Measurements from ENCODE around the gene WDCP.
"Not testable (repeated sequence)": the region's sequence is repeated elsewhere in the genome, so short reads cannot be mapped to it uniquely, and the experiment has no call there.

Gene WDCP

DNA sequence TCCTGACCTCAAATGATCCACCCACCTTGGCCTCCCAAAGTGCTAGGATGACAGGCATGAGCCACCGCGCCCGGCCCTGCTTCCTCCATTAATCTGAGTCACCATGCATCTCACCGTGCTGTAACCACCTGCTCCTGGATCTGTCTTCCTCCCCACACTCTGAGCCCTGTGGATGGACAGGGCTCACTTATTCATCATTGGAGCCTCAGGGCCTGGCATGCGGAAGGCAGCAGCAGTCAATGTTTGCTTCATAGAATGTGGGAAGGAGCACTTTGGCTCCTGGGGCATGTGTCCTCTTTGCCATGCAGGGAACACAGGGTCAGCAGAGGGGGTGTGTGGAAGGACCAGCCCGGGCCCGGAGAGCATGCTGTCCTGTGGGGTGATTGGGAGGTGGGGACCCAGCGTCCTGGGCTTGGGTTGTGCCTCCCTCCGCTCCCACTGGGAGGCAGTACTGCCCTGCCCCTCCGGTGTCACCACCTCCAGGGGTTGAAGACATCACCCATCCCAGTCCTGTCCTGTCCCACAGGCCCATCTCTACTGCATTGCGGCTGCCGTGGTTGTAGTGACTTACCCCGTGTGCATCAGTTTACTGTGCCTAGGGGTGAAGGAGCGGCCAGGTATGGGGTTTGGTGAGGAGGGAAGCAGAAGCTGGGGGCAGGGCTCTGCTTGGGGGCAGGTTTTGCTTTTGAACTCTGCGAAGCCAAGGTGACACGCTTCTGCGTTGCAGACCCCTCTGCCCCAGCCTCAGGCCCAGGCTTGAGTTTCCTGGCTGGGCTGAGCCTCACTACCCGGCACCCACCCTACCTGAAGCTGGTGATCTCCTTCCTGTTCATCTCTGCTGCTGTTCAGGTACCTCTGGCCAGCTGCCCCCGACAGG is 25.8 kb downstream of the WDCP start:
- DNase-seq (ENCODE audit: low read depth), result no peak

DNA sequence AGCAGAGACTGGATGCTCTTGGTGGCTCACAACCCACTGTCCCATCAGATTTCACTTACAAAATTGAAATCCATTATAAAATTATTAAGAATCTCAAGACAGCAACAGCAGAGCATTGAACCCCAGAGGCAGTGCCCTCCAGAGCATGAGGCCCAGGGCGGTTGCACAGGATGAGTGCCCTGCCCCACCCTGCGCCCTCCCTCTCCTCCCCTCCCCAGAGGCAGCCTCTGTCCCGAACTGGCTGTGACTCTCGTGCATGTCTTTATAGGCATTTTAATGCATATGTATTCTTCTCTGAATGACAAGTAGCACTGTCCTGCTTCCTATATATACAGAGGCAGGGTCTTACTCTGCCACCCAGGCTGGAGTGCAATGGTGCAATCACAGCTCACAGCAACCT is 26.9 kb downstream of the WDCP start:
- no peak for DNase-seq (ENCODE audit: low read depth)

GRCh38 chr2:24019729-24020128 is 27.5 kb downstream of the WDCP start:
- DNase-seq (ENCODE audit: low read depth), result no peak

DNA sequence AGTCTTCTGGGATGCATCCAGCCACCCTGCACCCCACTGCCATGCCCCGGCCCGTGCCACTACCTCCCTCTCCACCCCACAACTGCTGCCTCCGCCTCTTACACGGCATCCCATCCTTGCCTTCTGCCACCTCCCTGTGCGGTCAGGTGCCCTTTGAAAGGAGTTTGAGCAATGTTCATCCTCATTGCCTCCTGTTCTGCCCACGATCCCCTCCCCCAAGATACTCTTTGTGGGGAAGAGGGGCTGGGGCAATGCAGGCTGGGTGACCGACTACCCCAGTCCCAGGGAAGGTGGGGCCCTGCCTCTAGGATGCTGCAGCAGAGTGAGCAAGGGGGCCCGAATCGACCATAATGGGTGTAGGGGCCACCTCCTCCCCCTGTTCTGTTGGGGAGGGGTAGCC is 28.9 kb downstream of the WDCP start:
- DNase-seq (ENCODE audit: low read depth), result no peak

- no peak for DNase-seq (ENCODE audit: low read depth)
Observed at GRCh38 chr2:24017711-24018110, 29.5 kb downstream of the WDCP start.

GRCh38 chr2:24016853-24017703 is 30.1 kb downstream of the WDCP start:
- no peak for DNase-seq (ENCODE audit: low read depth)

DNA sequence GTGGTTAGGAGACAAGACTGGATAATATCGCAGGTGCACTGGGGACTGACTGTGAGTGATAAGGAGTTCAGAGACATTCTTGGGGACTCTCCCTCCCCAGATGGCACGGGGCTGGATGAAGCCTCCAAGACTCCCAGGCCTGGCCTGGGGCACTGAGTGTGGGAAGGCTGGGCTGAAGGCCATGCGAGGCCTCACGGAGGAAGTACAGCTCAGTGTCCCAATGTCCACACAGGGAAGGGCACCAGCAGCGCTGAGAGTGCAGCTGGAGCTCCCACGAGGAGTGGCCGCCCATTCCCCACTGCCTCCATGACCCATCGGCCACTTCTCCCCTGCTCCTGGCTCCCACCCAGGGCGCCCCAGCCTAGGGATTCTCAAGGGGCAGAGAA is 30.8 kb downstream of the WDCP start:
- no peak for DNase-seq (ENCODE audit: low read depth)

DNA sequence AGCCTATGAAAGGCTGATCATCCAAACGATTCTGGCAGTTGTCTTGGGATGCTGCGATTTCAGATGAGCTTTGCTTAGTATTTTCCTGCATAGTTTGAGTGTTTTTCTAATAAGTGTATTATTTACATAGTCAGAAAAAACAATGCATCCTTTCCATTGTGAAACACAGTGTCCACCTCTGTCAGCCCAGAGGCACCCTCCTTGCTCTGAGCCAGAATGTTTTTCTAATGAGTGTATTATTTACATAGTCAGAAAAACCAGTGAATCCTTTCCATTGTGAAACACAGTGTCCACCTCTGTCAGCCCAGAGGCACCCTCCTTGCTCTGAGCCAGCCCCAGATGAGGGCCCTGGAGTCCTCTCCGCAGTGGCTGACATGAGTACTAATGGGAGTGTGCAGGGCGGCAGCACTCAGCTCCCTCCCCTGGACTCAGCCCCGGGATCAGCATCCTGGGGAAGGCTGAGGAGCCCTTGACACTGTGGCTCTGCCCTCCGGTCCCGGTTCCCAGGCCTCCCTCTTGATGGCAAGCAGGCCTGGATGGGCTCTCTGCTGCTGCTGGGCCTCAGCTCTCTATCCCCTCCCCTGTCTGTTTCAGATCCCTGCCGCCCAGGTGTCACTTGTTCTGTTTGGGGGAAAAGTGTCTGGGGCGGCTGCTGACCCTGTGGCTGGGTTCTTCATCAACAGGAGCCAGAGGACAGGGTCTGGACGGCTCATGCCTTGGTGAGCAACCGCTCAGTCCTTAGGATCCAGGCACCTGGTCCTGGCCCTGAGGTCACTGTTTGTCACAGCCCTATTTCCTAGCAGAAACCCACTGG is 31.4 kb downstream of the WDCP start:
- no peak for DNase-seq (ENCODE audit: low read depth)

DNA sequence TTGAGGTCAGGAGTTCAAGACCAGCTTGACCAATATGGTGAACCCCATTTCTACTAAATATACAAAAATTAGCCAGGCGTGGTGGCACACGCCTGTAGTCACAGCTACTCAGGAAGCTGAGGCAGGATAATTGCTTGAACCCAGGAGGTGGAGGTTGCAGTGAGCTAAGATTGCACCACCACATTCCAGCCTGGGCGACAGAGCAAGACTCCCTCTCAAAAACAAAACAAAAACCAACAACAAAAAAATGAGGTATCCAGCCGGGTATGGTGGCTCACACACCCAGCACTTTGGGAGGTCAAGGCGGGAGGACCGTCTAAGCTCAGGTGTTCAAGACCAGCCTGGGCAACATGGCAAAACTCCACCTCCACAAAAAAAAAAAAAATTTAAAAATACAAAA is 32.3 kb downstream of the WDCP start:
- DNase-seq (ENCODE audit: low read depth), result not testable (repeated sequence)

DNA sequence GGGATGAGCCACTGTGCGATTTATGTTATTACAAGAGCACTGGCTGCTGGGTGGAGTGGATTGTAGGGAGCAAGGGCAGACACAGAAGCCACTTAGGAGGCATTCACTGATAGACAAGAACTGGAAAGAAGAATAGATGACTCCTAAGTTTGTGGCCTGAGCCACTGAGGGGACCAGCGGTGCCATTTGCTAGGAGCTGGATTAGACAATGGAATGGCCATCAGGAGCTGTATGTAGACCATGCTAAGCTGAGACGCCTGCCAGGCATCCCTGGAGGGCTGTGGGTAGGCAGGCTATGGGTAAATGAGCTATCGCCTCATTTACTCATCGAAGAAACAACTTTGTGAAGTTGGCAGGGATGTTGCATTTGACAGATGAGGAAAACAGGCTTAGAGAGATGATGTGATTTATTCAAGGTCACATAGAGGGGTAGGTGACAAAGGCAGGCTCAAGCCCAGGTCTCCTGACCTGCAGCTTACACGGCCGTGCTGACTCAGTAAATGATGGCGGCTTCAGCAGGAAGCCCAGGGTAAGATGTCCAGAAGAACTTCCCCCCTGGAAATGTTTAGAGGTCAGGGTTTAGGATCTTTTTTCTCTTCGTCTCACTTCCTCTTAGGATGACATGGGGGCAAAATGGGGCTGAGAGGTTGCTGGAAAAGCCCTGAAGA is 34.5 kb downstream of the WDCP start:
- DNase-seq (ENCODE audit: low read depth), result no peak

- no peak for DNase-seq (ENCODE audit: low read depth)
Observed at GRCh38 chr2:24011250-24012104, 35.7 kb downstream of the WDCP start.

GRCh38 chr2:24010477-24011249 is 36.5 kb downstream of the WDCP start:
- DNase-seq (ENCODE audit: low read depth), result no peak

DNA sequence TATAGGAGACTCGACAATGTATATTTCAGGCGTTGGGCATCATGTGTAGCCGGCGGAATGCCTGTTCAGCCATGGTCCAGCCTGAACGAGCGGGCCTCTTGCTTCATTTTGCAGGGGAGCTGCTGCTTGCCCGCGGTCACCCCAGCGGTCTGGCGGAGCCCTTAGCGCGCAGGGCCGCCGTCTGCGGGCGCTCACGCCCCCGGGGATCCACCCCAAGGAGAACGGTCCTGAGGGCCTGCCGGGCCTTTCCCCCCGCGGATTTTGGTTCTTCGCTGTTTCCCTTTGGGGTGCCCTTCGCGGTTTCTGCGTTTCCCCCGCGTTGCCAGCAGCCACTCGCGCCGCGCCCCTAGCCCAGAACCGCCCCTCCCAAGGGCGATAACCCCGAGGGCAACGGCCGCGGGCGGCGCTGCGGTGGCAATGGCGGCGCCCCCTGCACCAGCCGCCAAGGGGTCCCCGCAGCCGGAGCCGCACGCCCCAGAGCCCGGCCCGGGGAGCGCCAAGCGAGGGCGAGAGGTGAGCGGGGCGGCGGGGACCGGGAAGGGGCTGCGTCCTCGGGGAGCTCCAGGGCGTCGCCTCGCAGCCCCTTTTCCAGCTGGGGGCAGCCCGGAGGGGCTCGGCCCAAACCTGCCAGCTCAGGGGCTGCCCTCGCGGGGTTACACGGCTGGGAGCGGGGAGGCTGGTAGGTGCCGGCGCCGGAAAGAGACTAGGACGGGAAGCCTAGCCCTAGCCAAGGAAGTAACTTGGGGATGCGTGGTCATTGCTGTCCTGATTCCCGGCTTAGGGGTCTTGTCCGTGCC is 37.3 kb downstream of the WDCP start, which contains the start of gene MFSD2B:
Gene MFSD2B (plus strand): TSS at position 406 of the 797 bp plus-strand sequence. CDS start 12 bp downstream, at position 418.
- DNase-seq (ENCODE audit: low read depth), result no peak

DNA sequence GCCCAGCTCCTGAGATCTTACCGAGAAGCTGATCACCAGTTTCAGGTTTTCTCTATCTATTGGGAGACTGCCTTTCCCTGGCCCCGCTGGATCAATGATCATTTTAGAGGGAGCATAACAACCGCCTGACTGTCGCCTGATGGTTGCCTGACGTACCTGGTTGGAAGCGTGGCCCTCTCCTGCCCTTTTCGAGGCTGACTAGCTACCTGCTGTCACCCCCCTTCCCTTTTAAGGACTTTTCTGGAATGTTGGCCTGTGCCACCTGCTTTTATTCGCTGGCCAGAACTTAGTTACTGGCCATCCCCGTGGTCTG is 37.9 kb downstream of the WDCP start:
- DNase-seq (ENCODE audit: low read depth), result no peak

DNA sequence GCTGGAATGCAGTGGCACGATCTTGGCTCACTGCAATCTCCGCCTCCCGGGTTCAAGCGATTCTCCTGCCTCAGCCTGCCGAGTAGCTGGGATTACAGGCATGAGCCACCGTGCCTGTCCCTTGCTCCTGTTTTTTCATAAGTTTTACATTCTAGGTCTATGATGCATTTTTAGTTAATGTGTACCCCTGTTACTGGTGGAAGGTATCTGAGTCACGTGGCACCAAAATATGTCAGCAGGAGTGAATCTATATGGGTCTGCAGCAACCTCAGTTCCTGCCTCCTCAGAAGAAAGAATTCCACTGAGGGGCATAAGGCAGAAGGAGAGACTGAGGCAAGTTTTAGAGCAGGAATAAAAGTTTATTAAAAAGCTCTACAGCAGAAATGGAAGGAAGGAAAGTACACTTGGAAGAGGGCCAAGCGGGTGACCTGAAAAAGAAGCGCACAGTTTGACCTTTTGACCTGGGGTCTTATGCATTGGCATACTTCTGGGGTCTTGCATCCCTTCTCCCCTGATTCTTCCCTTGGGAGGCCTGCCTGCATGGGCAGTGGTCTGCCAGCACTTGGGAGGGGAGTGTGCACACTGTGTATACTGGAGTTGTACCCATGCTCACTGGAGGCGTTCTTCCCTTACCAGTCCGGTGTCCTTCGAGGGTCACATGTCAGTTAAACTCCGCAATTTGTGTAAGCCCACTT is 38.4 kb downstream of the WDCP start:
- no peak for DNase-seq (ENCODE audit: low read depth)

- DNase-seq (ENCODE audit: low read depth), result no peak
Observed at GRCh38 chr2:24007693-24008092, 39.5 kb downstream of the WDCP start.

- no peak for DNase-seq (ENCODE audit: low read depth)
Observed at GRCh38 chr2:23994567-23994966, 52.6 kb downstream of the WDCP start.

DNA sequence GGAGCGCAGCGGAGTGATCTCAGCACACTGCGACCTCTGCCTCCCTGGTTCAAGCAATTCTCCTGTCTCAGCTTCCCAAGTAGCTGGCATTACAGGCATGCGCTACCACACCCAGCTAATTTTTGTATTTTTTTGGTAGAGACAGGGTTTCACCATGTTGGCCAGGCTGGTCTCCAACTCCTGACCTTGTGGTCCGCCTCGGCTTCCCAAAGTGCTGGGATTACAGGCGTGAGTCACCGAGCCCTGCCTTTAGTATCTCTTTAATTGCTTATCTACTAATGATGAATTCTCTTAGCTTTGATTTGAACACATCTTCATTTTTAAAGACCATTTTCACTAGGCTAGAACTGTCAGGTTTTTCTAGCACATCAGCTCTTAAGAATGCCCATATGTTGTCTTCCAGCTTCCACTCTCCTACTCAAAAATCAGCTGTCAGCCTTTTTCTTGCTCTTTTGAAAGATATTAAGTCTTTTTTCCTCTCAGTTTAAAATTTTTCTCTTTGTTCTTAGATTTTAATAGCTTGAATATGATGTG is 53.4 kb downstream of the WDCP start:
- no peak for DNase-seq (ENCODE audit: low read depth)
